Smooth muscle cell (in vitro differentiated cells): ENCODE measurements around the gene VPS13D. TPM values are rescaled to one million over a fixed set of nuclear protein-coding genes. Genes with fewer than 3 reads are reported as not detected.

Source experiments
- DNase-seq: peaks from one replicate; lab custom pipeline; 2025; ENCODE audit not compliant: unreplicated experiment; lab: John Stamatoyannopoulos, UW
- H2AFZ ChIP-seq: fragments of 200-600 bp; sonication (generic); 2 replicates; pipeline ENCODE4 v1.6.0; 2016; ENCODE audit warnings: antibody characterized with exemption, low read depth, mild to moderate bottlenecking
- H3F3A ChIP-seq: fragments of 200-600 bp; sonication (generic); 2 replicates; pipeline ENCODE4 v1.6.0; 2017; ENCODE audit warnings: antibody characterized with exemption, low read depth
- H3K27ac ChIP-seq: fragments of 200-600 bp; sonication (generic); 2 replicates; pipeline ENCODE4 v1.5.1; 2016; ENCODE audit warnings: low read depth, mild to moderate bottlenecking
- H3K27me3 ChIP-seq: fragments of 200-600 bp; sonication (generic); 2 replicates; pipeline ENCODE4 v1.6.1; 2016; ENCODE audit warnings: low read depth, mild to moderate bottlenecking
- H3K36me3 ChIP-seq: fragments of 200-600 bp; sonication (generic); 2 replicates; pipeline ENCODE4 v1.5.1; 2016; ENCODE audit warnings: low read depth
- H3K4me1 ChIP-seq: fragments of 200-600 bp; sonication (generic); 2 replicates; pipeline ENCODE4 v1.5.1; 2016; ENCODE audit warnings: low read depth
- H3K4me2 ChIP-seq: fragments of 200-600 bp; sonication (generic); 2 replicates; pipeline ENCODE4 v1.6.0; 2016; ENCODE audit warnings: mild to moderate bottlenecking
- H3K4me3 ChIP-seq: fragments of 200-600 bp; sonication (generic); 2 replicates; pipeline ENCODE4 v1.5.1; 2016; ENCODE audit warnings: mild to moderate bottlenecking
- H3K79me2 ChIP-seq: fragments of 200-600 bp; sonication (generic); 2 replicates; pipeline ENCODE4 v1.6.0; 2016; ENCODE audit warnings: low read depth, mild to moderate bottlenecking
- H3K9ac ChIP-seq: fragments of 200-600 bp; sonication (generic); 2 replicates; pipeline ENCODE4 v1.6.0; 2016; ENCODE audit warnings: low read depth
- H3K9me3 ChIP-seq: fragments of 200-600 bp; sonication (generic); replicated peaks from 2 replicates; pipeline ENCODE4 v1.5.1; 2016; ENCODE audit warnings: low read depth
- H4K20me1 ChIP-seq: fragments of 200-600 bp; sonication (generic); 2 replicates; pipeline ENCODE4 v1.6.0; 2016; ENCODE audit warnings: low read depth
- WGBS: methylation state at CpG from one replicate; pipeline ENCODE4 v1.1.7; 2016; ENCODE audit warnings: low lambda C conversion rate; 5-methylcytosine and 5-hydroxymethylcytosine counted together
- polyA plus RNA-seq: library from polyadenylated mRNA; unstranded; fragments of >200 nt; fragmentation: Nextera tagmentation; extraction: Ambion mirVana; gene quantifications from 2 replicates; pipeline ENCODE4 v1.2.1, GENCODE V29; 2016
- total RNA-seq: library from RNA; depleted of rRNA; stranded (reverse); fragments of >200 nt; gene quantifications from 2 replicates; pipeline ENCODE4 v1.2.3, GENCODE V29; 2014
- TF ChIP-seq, protein P1 (sequence below): fragments of 200-600 bp; sonication (generic); IDR thresholded peaks from 2 replicates; pipeline ENCODE4 v1.5.1; 2017; ENCODE audit warnings: borderline replicate concordance, mild to moderate bottlenecking, antibody characterized with exemption; ENCODE audit not compliant: insufficient read depth, poor library complexity, severe bottlenecking

The VPS13D gene
- total and polyA plus RNA-seq, 2 experiments from 2014 or later, result 3.5 to 20.0 TPM

- H3K9me3 ChIP-seq, result no peaks in the 10 kb centered on the region
- H3K4me2 ChIP-seq, result no peak overlapping the region
- no peak overlapping the region for H3K9ac ChIP-seq
- no peak overlapping the region for H3K27ac ChIP-seq
- H3K4me1 ChIP-seq, result no peaks in the 10 kb centered on the region
- H2AFZ ChIP-seq, result no peak overlapping the region
- WGBS, result 95% methylated on average over 18 of the region's 20 CpGs
- no peak overlapping the region for H3K4me3 ChIP-seq
- no peaks in the 10 kb centered on the region for H3K79me2 ChIP-seq
- no peaks in the 10 kb centered on the region for H3K27me3 ChIP-seq
- DNase-seq, result no peak
- H3F3A ChIP-seq, result no peaks in the 10 kb centered on the region
- TF ChIP-seq, protein P1, sequence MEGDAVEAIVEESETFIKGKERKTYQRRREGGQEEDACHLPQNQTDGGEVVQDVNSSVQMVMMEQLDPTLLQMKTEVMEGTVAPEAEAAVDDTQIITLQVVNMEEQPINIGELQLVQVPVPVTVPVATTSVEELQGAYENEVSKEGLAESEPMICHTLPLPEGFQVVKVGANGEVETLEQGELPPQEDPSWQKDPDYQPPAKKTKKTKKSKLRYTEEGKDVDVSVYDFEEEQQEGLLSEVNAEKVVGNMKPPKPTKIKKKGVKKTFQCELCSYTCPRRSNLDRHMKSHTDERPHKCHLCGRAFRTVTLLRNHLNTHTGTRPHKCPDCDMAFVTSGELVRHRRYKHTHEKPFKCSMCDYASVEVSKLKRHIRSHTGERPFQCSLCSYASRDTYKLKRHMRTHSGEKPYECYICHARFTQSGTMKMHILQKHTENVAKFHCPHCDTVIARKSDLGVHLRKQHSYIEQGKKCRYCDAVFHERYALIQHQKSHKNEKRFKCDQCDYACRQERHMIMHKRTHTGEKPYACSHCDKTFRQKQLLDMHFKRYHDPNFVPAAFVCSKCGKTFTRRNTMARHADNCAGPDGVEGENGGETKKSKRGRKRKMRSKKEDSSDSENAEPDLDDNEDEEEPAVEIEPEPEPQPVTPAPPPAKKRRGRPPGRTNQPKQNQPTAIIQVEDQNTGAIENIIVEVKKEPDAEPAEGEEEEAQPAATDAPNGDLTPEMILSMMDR, result no peak
- no peaks in the 10 kb centered on the region for H4K20me1 ChIP-seq
- no peaks in the 10 kb centered on the region for H3K36me3 ChIP-seq
These were observed 26.4 kb upstream of the VPS13D start for GRCh38 chr1:12203216-12204007.

- Histone ChIP-seq H3K9me3 (no peaks in the 10 kb centered on the region), H3K4me3 (no peak overlapping the region), H3F3A (no peaks in the 10 kb centered on the region), H3K27ac (no peak overlapping the region), H3K27me3 (no peaks in the 10 kb centered on the region), H3K4me2 (no peak overlapping the region), H3K79me2 (no peaks in the 10 kb centered on the region), H3K4me1 (no peaks in the 10 kb centered on the region), H3K36me3 (no peaks in the 10 kb centered on the region), H3K9ac (no peak overlapping the region), H2AFZ (no peak overlapping the region), H4K20me1 (no peaks in the 10 kb centered on the region)
- DNase-seq, result no peak
- WGBS, result 82% methylated on average over 5 of the region's 7 CpGs
- TF ChIP-seq, protein P1, result no peak
These were observed 25.7 kb upstream of the VPS13D start for GRCh38 chr1:12204140-12204539.

DNA sequence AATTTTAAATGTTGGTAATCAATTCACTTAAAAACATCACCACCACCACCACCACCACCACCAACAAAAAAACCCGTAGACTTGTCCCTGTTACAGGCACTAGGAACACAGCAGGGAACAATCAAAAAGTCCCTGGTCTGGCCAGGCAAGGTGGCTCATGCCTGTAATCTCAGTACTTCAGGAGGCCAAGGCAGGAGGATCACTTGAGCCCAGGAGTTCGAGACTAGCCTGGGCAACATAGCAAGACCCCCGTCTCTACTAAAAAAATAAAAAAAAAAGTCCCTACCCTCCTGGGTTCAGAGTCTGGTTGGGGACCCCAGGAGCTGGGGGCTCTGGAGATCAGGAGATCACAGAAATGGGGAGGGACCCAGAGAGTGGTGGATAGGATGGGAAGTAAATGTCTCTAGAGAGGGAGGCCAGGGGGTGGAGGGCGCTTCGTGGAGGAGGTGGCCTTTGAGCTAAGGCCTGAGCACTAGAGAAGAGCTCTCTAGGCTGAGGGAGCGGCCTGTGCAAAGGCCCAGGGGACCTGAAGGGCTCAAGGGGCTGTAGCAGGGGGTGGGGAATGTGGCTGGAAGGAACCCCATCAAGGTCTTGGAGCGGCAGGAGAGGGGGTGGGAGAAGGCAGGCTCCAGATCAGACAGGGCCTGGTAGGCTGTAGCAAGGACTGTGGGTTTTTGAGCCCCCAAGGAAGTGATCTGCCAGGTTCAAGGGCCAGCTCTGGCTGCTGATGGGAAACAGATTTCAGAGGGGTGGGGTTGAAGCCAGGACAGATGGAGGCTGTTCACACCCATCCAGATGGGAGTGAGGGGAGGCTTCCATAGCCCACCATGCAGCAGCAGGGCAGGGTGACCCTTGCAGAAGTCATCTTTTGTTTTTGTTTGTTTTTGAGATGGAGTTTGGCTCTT is 24.8 kb upstream of the VPS13D start:
- Histone ChIP-seq H3F3A (no peaks in the 10 kb centered on the region), H4K20me1 (no peaks in the 10 kb centered on the region), H3K4me2 (no peak overlapping the region), H3K4me1 (no peaks in the 10 kb centered on the region), H3K27ac (no peak overlapping the region), H3K9ac (no peak overlapping the region), H3K4me3 (no peak overlapping the region), H3K27me3 (no peaks in the 10 kb centered on the region), H3K79me2 (no peaks in the 10 kb centered on the region), H3K9me3 (no peaks in the 10 kb centered on the region), H3K36me3 (no peaks in the 10 kb centered on the region), H2AFZ (no peak overlapping the region)
- DNase-seq, result no peak
- TF ChIP-seq, protein P1, result no peak
- 91% methylated on average over 6 of the region's 7 CpGs for WGBS
